A549 (cell line): Measurements from ENCODE around the gene TMEM60. TPM values are rescaled to one million over a fixed set of nuclear protein-coding genes. Genes with fewer than 3 reads are reported as not detected.

Source experiments
- ATAC-seq, 2 experiments: fragments of 200-7000 bp in 1 of 2; fragments of >200 bp in 1 of 2; cut with Nextera tagmentation in 1 of 2; cut with Tn5 transposase in 1 of 2; 3 replicates each; pipeline versions ENCODE4 v1.8.0 to v1.9.1; 2018 to 2020; ENCODE audit warnings: mild to moderate bottlenecking in 1 of 2, moderate library complexity in 1 of 2
- CTCF ChIA-PET: fragments of 300-600 bp; sonication (Branson Sonifier 250); formaldehyde crosslinking; extraction: SDS; loops from one replicate; lab custom pipeline; 2021; ENCODE audit warnings: antibody characterized with exemption, inconsistent platforms; lab: Yijun Ruan, JAX
- POLR2A ChIA-PET: fragments of 350-600 bp; formaldehyde crosslinking; extraction: SDS; loops from one replicate; lab custom pipeline; 2021; ENCODE audit warnings: antibody characterized with exemption, inconsistent platforms; lab: Yijun Ruan, JAX
- DNase-seq, 2 experiments: peaks; one replicate each; pipeline versions ENCODE4 v3.0.0 to v3.0.0-alpha.2; 2011 to 2016; ENCODE audit warnings: low read depth in 1 of 2, low spot score in 1 of 2
- FAIRE-seq: peaks from 2 replicates; lab custom pipeline; 2011; peaks lifted over from hg19 to GRCh38; lab: Jason Lieb, UNC
- H3K27ac ChIP-seq, 2 experiments: fragments of >200 bp; sonication (Bioruptor Twin); formaldehyde crosslinking; 3 replicates each; pipeline ENCODE4 v1.5.1; 2016 to 2017
- H3K4me1 ChIP-seq: fragments of >200 bp; sonication (Bioruptor Twin); formaldehyde crosslinking; 3 replicates; pipeline ENCODE4 v1.6.1; 2016
- H3K4me2 ChIP-seq: fragments of >200 bp; sonication (Bioruptor Twin); formaldehyde crosslinking; 3 replicates; pipeline ENCODE4 v1.6.1; 2016
- H3K4me3 ChIP-seq: fragments of >200 bp; sonication (Bioruptor Twin); formaldehyde crosslinking; 3 replicates; pipeline ENCODE4 v1.5.1; 2016
- H3K9me3 ChIP-seq: fragments of >200 bp; sonication (Bioruptor Twin); formaldehyde crosslinking; 3 replicates; pipeline ENCODE4 v1.6.1; 2016
- CBX2 ChIP-seq: fragments of 200-600 bp; sonication (generic); IDR thresholded peaks from 2 replicates; pipeline ENCODE4 v1.6.1; 2016; ENCODE audit warnings: low read depth, mild to moderate bottlenecking, borderline replicate concordance
- CEBPB ChIP-seq, 2 experiments: fragments of >200 bp in 1 of 2; sonication (Bioruptor Twin) in 1 of 2; formaldehyde crosslinking in 1 of 2; IDR thresholded peaks; 2 replicates each; pipeline ENCODE4 v1.6.1; 2012 to 2016
- CHD2 ChIP-seq: fragments of 150-350 bp; IDR thresholded peaks from 2 replicates; pipeline ENCODE4 v1.6.1; 2014; ENCODE audit warnings: low read length; ENCODE audit not compliant: partially characterized antibody
- CHD4 ChIP-seq: fragments of 200-600 bp; sonication (generic); IDR thresholded peaks from 2 replicates; pipeline ENCODE4 v1.6.1; 2016; ENCODE audit warnings: antibody characterized with exemption, mild to moderate bottlenecking, borderline replicate concordance
- EHF ChIP-seq: fragments of 250-450 bp; sonication (Bioruptor Pico); IDR thresholded peaks from 2 replicates; pipeline ENCODE4 v1.5.0; 2020; ENCODE audit warnings: mild to moderate bottlenecking
- EHMT2 ChIP-seq: fragments of 200-600 bp; sonication (generic); IDR thresholded peaks from 2 replicates; pipeline ENCODE4 v1.6.1; 2016; ENCODE audit warnings: antibody characterized with exemption, low read depth, mild to moderate bottlenecking, moderate library complexity
- FOSB ChIP-seq: fragments of 250-450 bp; sonication (Bioruptor Pico); IDR thresholded peaks from 2 replicates; pipeline ENCODE4 v1.5.0; 2020; ENCODE audit warnings: mild to moderate bottlenecking, moderate library complexity
- HOXA7 ChIP-seq: fragments of 250-450 bp; sonication (Bioruptor Pico); IDR thresholded peaks from 2 replicates; pipeline ENCODE4 v1.5.0; 2020; ENCODE audit warnings: mild to moderate bottlenecking, moderate library complexity
- KDM1A ChIP-seq: fragments of 200-600 bp; sonication (generic); IDR thresholded peaks from 2 replicates; pipeline ENCODE4 v1.6.1; 2016; ENCODE audit warnings: low read depth, mild to moderate bottlenecking
- MAFK ChIP-seq: fragments of 450-650 bp; IDR thresholded peaks from 2 replicates; pipeline ENCODE4 v1.6.1; 2014; ENCODE audit not compliant: partially characterized antibody
- MAZ ChIP-seq: fragments of 150-350 bp; IDR thresholded peaks from 2 replicates; pipeline ENCODE4 v1.6.1; 2014; ENCODE audit warnings: antibody characterized with exemption, low read depth, low read length, borderline replicate concordance
- MYC ChIP-seq: IDR thresholded peaks from 2 replicates; pipeline ENCODE4 v1.6.1; 2012; ENCODE audit warnings: mild to moderate bottlenecking, inconsistent platforms, low read length, improper control_type of control experiment, borderline replicate concordance
- NFE2L2 ChIP-seq: fragments of 150-350 bp; conservative IDR thresholded peaks from 2 replicates; pipeline ENCODE4 v1.6.1; 2014; ENCODE audit warnings: low read length
- NPAS2 ChIP-seq: fragments of 250-450 bp; sonication (Bioruptor Pico); IDR thresholded peaks from 2 replicates; pipeline ENCODE4 v1.8.0; 2022; ENCODE audit warnings: mild to moderate bottlenecking, moderate library complexity, borderline replicate concordance
- NR3C1 ChIP-seq: fragments of >200 bp; sonication (Bioruptor Twin); formaldehyde crosslinking; IDR thresholded peaks from 3 replicates; pipeline ENCODE4 v1.6.1; 2017
- POLR2A ChIP-seq: IDR thresholded peaks from 2 replicates; pipeline ENCODE4 v1.6.1; 2012; ENCODE audit warnings: mild to moderate bottlenecking, low read length
- POLR2AphosphoS2 ChIP-seq: conservative IDR thresholded peaks from 2 replicates; pipeline ENCODE4 v1.6.1; 2012; ENCODE audit warnings: low read length, improper control_type of control experiment, inconsistent platforms
- RCOR1 ChIP-seq: fragments of 150-350 bp; IDR thresholded peaks from 2 replicates; pipeline ENCODE4 v1.6.1; 2014; ENCODE audit warnings: antibody characterized with exemption, low read length, low read depth
- RFX5 ChIP-seq: fragments of 450-650 bp; IDR thresholded peaks from 2 replicates; pipeline ENCODE4 v1.7.1; 2014; ENCODE audit warnings: antibody characterized with exemption, mild to moderate bottlenecking, moderate library complexity
- RNF2 ChIP-seq: fragments of 200-600 bp; sonication (generic); IDR thresholded peaks from 2 replicates; pipeline ENCODE4 v1.6.1; 2016; ENCODE audit warnings: low read depth, mild to moderate bottlenecking, antibody characterized with exemption, moderate library complexity, borderline replicate concordance
- SREBF2 ChIP-seq: fragments of 450-650 bp; IDR thresholded peaks from 2 replicates; pipeline ENCODE4 v1.6.1; 2014; ENCODE audit warnings: mild to moderate bottlenecking, moderate library complexity
- TP53 ChIP-seq: fragments of 250-450 bp; sonication (Bioruptor Pico); IDR thresholded peaks from 2 replicates; pipeline ENCODE4 v1.5.0; 2021; ENCODE audit warnings: mild to moderate bottlenecking, moderate library complexity
- ZC3H11A ChIP-seq: fragments of 450-650 bp; IDR thresholded peaks from 2 replicates; pipeline ENCODE4 v1.6.1; 2014; ENCODE audit warnings: antibody characterized with exemption, mild to moderate bottlenecking
- ZSCAN20 ChIP-seq: fragments of 250-450 bp; sonication (Bioruptor Pico); IDR thresholded peaks from 2 replicates; pipeline ENCODE4 v1.8.0; 2022; ENCODE audit warnings: mild to moderate bottlenecking, moderate library complexity
- WGBS: methylation state at CpG from one replicate; pipeline ENCODE4 v1.1.6; 2017; ENCODE audit errors: missing lambda C conversion rate; 5-methylcytosine and 5-hydroxymethylcytosine counted together
- polyA plus RNA-seq, 4 experiments: library from polyadenylated mRNA; depleted of rRNA in 3 of 4; stranded (reverse); fragments of >200 nt; fragmentation: RNase III in 1 of 4; extraction: RNeasy Plus Mini Kit Qiagen cat#74134 plus additional on column Dnase treatment in 1 of 4; gene quantifications; 2 replicates in 3 of 4; 3 replicates in 1 of 4; pipeline ENCODE4 v1.2.3, GENCODE V29; 2011 to 2017
- TF ChIP-seq, protein P1 (sequence below): fragments of >200 bp; sonication (Bioruptor Twin); formaldehyde crosslinking; IDR thresholded peaks from 2 replicates; pipeline ENCODE4 v1.6.1; 2016
- TF ChIP-seq, protein P2 (sequence below): fragments of 250-450 bp; sonication (Bioruptor Pico); IDR thresholded peaks from 2 replicates; pipeline ENCODE4 v1.5.0; 2021; ENCODE audit warnings: mild to moderate bottlenecking, moderate library complexity, borderline replicate concordance
- TF ChIP-seq, protein P3 (sequence below): fragments of >200 bp; sonication (Bioruptor Twin); formaldehyde crosslinking; IDR thresholded peaks from 3 replicates; pipeline ENCODE4 v1.5.1; 2016
- TF ChIP-seq, protein P4 (sequence below): fragments of 250-450 bp; sonication (Bioruptor Pico); IDR thresholded peaks from 2 replicates; pipeline ENCODE4 v1.5.0; 2020; ENCODE audit warnings: low read depth, mild to moderate bottlenecking, moderate library complexity

TMEM60 gene
- polyA plus RNA-seq, 2 of the 4 experiments (the other 2 are of a cell fraction), result 33.8 to 54.7 TPM

DNA sequence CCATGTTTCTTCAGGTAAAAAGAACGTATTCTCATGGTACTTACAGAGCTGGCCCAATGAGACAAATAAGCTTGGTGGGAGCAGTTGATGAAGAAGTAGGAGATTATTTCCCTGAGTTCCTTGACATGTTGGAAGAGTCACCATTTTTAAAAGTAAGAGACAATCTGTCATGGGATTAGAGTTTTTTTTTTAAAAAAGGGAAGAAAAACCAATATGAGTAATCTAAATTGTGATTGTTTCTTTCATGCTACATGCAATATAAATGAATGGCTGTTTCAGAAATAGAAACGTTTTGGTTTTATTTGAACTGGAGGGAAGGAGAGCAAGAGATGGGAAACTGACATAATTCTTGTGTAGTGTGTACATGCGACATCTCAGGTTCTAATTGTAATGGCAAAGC lies 32.8 kb downstream of the TMEM60 start:
- Histone ChIP-seq H3K4me3 (no peak overlapping the region), H3K4me1 (peaks cover 58% of the 10 kb centered on the region), H3K27ac (no peak overlapping the region), H3K9me3 (no peaks in the 10 kb centered on the region), H3K4me2 (no peak overlapping the region; the same call in 2 of the 3 replicates)
- ATAC-seq (no peak), DNase-seq (no peak), FAIRE-seq (no peak)
- whole genome bisulfite sequencing, result 64% methylated on average over 3 of the region's 3 CpGs
- ChIA-PET POLR2A (no interaction called here), CTCF (interaction anchor here (0.6 to 1.3 kb wide), 6 partner anchors 23 to 326 kb away, joined by 3 to 5 read pairs (median 3); partner anchors contain the start of genes PHTF2 and TMEM60)
- TF ChIP-seq TP53 (no peak), RNF2 (no peak), MAZ (no peak), NPAS2 (CRISPR knock-in tag) (no peak), HOXA7 (no peak), ZSCAN20 (CRISPR knock-in tag) (no peak), MAFK (no peak), EHF (no peak), RFX5 (no peak), POLR2A (no peak), KDM1A (no peak), POLR2AphosphoS2 (no peak), NFE2L2 (no peak), CHD2 (no peak), CEBPB (IDR thresholded peaks at IDR 0.05) (no peak), FOSB (CRISPR knock-in tag) (no peak), CBX2 (no peak), MYC (no peak)
- TF ChIP-seq, protein P1, sequence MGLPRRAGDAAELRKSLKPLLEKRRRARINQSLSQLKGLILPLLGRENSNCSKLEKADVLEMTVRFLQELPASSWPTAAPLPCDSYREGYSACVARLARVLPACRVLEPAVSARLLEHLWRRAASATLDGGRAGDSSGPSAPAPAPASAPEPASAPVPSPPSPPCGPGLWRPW, result no peak
- TF ChIP-seq, protein P2, sequence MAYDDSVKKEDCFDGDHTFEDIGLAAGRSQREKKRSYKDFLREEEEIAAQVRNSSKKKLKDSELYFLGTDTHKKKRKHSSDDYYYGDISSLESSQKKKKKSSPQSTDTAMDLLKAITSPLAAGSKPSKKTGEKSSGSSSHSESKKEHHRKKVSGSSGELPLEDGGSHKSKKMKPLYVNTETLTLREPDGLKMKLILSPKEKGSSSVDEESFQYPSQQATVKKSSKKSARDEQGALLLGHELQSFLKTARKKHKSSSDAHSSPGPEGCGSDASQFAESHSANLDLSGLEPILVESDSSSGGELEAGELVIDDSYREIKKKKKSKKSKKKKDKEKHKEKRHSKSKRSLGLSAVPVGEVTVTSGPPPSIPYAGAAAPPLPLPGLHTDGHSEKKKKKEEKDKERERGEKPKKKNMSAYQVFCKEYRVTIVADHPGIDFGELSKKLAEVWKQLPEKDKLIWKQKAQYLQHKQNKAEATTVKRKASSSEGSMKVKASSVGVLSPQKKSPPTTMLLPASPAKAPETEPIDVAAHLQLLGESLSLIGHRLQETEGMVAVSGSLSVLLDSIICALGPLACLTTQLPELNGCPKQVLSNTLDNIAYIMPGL (CRISPR knock-in tag), result no peak
- TF ChIP-seq, all 56 proteins: peak for 0

DNA sequence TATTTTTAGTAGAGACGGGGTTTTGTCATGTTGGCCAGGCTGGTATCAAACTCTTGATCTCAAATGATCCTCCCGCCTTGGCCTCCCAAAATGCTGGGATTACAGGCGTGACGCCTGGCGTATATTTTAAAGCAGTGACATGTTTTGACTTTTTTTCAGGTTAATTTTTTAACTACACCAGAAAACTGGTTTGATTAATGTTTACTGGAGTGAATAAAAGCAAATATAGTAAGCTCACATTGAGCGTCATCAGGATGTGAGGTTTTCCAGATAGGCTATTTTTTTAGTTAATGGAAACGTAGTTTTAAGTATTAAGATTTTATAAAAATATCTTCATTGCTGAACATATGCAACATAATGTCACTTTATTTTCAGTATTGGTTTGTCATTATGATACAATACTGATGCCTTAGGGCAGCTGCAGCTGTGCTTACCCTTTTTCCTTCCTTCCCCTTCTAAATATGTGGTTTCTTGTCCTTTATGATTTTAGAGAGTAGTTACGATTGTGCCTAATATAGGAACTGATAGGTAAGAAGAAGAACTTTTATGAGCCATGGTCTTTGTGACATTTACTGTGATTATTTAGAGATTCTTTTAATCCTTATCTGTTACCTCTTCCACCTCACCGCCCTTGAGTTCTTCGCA lies 37.3 kb downstream of the TMEM60 start:
- Histone ChIP-seq H3K4me1 (peaks cover 53% of the 10 kb centered on the region), H3K4me3 (no peak overlapping the region), H3K27ac (peak overlapping the region; percentile 12 to 48; a peak in 4 of 6 replicates), H3K4me2 (peak overlapping the region; percentile 54), H3K9me3 (no peaks in the 10 kb centered on the region)
- ATAC-seq (no peak), FAIRE-seq (no peak), DNase-seq (no peak)
- CTCF ChIA-PET, result interaction anchor here (1.2 to 3.3 kb wide), 11 partner anchors 17 to 347 kb away, joined by 3 to 32 read pairs (median 5); partner anchors contain the start of gene RSBN1L
- TF ChIP-seq POLR2AphosphoS2, result no peak
- TF ChIP-seq NPAS2 (CRISPR knock-in tag), result no peak
- TF ChIP-seq, protein P3, sequence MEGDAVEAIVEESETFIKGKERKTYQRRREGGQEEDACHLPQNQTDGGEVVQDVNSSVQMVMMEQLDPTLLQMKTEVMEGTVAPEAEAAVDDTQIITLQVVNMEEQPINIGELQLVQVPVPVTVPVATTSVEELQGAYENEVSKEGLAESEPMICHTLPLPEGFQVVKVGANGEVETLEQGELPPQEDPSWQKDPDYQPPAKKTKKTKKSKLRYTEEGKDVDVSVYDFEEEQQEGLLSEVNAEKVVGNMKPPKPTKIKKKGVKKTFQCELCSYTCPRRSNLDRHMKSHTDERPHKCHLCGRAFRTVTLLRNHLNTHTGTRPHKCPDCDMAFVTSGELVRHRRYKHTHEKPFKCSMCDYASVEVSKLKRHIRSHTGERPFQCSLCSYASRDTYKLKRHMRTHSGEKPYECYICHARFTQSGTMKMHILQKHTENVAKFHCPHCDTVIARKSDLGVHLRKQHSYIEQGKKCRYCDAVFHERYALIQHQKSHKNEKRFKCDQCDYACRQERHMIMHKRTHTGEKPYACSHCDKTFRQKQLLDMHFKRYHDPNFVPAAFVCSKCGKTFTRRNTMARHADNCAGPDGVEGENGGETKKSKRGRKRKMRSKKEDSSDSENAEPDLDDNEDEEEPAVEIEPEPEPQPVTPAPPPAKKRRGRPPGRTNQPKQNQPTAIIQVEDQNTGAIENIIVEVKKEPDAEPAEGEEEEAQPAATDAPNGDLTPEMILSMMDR, result no peak
- TF ChIP-seq CBX2, result no peak
- TF ChIP-seq, protein P1, result no peak
- TF ChIP-seq MAZ, result no peak
- TF ChIP-seq, protein P4, sequence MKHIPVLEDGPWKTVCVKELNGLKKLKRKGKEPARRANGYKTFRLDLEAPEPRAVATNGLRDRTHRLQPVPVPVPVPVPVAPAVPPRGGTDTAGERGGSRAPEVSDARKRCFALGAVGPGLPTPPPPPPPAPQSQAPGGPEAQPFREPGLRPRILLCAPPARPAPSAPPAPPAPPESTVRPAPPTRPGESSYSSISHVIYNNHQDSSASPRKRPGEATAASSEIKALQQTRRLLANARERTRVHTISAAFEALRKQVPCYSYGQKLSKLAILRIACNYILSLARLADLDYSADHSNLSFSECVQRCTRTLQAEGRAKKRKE (CRISPR knock-in tag), result no peak
- TF ChIP-seq MYC, result no peak
- no peak for TF ChIP-seq SREBF2
- no peak for TF ChIP-seq TP53
- no peak for TF ChIP-seq CHD4
- TF ChIP-seq EHF, result no peak
- no peak for TF ChIP-seq ZC3H11A
- TF ChIP-seq RCOR1, result no peak
- no peak for TF ChIP-seq NR3C1
- no peak for TF ChIP-seq EHMT2
- POLR2A ChIA-PET, result no interaction called here
- WGBS, result 57% methylated on average over 10 of the region's 10 CpGs
